Parathyroid adenoma (tissue), 2 donors: ENCODE results near the gene HADHA.

Experiments used
- H2AFZ ChIP-seq: fragments of 300-600 bp; sonication (generic); one replicate; pipeline ENCODE4 v1.7.0; 2017; ENCODE audit warnings: antibody characterized with exemption, mild to moderate bottlenecking
- H3K27ac ChIP-seq: fragments of 300-600 bp; sonication (generic); one replicate; pipeline ENCODE4 v1.7.0; 2017
- H3K27me3 ChIP-seq: fragments of 300-600 bp; sonication (generic); one replicate; pipeline ENCODE4 v1.7.0; 2017; ENCODE audit warnings: low read length; ENCODE audit not compliant: control insufficient read depth, insufficient read depth
- H3K36me3 ChIP-seq: fragments of 300-600 bp; sonication (generic); one replicate; pipeline ENCODE4 v1.7.0; 2017; ENCODE audit warnings: low read length; ENCODE audit not compliant: control insufficient read depth, insufficient read depth
- H3K4me1 ChIP-seq: fragments of 300-600 bp; sonication (generic); one replicate; pipeline ENCODE4 v1.7.0; 2017; ENCODE audit warnings: control low read depth
- H3K4me2 ChIP-seq: fragments of 300-600 bp; sonication (generic); one replicate; pipeline ENCODE4 v1.7.0; 2017; ENCODE audit warnings: low read length
- H3K4me3 ChIP-seq: fragments of 300-600 bp; sonication (generic); one replicate; pipeline ENCODE4 v1.7.0; 2017; ENCODE audit warnings: low read depth, low read length
- H3K79me2 ChIP-seq: fragments of 300-600 bp; sonication (generic); one replicate; pipeline ENCODE4 v1.7.0; 2017; ENCODE audit warnings: control low read depth
- H3K9ac ChIP-seq: fragments of 300-600 bp; sonication (generic); one replicate; pipeline ENCODE4 v1.7.0; 2017; ENCODE audit warnings: mild to moderate bottlenecking
- H3K9me3 ChIP-seq: fragments of 300-600 bp; sonication (generic); one replicate; pipeline ENCODE4 v1.7.0; 2017; ENCODE audit warnings: low read length; ENCODE audit not compliant: control insufficient read depth
- TF ChIP-seq, protein P1 (sequence below): fragments of 300-600 bp; sonication (generic); IDR thresholded peaks from one replicate; pipeline ENCODE4 v1.7.0; 2017; ENCODE audit warnings: antibody characterized with exemption, mild to moderate bottlenecking
- donor health status: primary hyperparathyroidism.

The HADHA gene

DNA sequence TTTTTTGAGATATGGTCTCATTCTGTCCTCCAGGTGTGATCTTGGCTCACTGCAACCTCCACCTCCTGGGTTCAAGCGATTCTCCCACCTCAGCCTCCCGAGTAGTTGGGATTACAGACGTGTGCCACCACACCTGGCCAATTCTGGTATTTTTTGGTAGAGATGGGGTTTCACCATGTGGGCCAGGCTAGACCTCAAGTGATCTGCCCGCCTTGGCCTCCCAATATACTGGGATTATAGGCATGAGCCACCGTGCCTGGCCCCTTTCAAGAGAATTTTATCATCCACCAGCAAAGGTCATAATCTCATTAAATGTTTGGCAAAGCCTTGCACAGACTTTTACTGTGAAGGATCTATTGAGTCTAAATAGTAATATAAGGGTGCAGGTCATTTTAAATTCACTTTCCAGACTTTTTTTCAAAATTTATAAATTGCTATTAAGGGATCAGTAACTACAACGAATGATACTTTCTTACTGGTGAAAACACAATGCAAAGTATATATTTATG lies 2.5 kb downstream of the HADHA start:
- H3K9me3 ChIP-seq = no peaks in the 10 kb centered on the region
- H3K4me1 ChIP-seq = peaks cover 27% of the 10 kb centered on the region
- H3K4me3 ChIP-seq = peak overlapping the region; percentile 91
- no peak overlapping the region for H2AFZ ChIP-seq
- H3K27ac ChIP-seq = no peak overlapping the region
- peak overlapping the region; percentile 92 for H3K4me2 ChIP-seq
- H3K27me3 ChIP-seq = no peaks in the 10 kb centered on the region
- peaks cover 52% of the 10 kb centered on the region for H3K79me2 ChIP-seq
- no peak overlapping the region for H3K9ac ChIP-seq
- H3K36me3 ChIP-seq = no peaks in the 10 kb centered on the region
- TF ChIP-seq, protein P1, sequence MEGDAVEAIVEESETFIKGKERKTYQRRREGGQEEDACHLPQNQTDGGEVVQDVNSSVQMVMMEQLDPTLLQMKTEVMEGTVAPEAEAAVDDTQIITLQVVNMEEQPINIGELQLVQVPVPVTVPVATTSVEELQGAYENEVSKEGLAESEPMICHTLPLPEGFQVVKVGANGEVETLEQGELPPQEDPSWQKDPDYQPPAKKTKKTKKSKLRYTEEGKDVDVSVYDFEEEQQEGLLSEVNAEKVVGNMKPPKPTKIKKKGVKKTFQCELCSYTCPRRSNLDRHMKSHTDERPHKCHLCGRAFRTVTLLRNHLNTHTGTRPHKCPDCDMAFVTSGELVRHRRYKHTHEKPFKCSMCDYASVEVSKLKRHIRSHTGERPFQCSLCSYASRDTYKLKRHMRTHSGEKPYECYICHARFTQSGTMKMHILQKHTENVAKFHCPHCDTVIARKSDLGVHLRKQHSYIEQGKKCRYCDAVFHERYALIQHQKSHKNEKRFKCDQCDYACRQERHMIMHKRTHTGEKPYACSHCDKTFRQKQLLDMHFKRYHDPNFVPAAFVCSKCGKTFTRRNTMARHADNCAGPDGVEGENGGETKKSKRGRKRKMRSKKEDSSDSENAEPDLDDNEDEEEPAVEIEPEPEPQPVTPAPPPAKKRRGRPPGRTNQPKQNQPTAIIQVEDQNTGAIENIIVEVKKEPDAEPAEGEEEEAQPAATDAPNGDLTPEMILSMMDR = no peak

DNA sequence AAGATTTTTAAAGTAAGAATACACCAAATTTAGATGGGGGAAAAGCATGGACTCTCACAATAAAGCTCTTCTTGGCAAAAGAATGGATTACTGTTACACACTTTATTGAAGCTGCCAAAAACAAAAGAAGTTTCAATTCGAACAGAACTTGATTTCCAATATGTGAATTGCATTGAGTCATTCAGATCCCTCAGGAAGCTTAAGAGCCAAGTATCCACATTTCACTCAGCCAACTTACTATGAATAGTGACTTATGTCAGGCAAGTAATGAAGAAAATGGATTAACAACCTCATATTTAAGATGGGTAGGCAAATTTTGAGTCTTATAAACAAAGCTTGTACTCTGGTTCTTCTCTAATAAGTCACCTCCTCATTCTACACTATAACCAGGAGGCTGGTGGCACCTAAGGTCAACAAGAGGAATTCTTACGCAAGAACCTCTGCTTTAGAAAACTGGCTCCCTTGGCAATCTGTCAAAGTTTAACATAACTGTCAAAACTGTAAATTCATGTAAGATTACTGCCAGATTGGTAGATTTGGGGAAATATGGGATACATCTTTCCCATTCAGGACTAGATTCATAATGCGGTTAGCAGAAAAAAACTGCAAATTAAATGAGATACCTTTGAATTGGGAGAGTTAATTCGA lies 6.0 kb downstream of the HADHA start:
- Histone ChIP-seq H3K36me3 (no peaks in the 10 kb centered on the region), H2AFZ (no peak overlapping the region), H3K9me3 (no peaks in the 10 kb centered on the region), H3K4me1 (peaks cover 23% of the 10 kb centered on the region), H3K9ac (no peak overlapping the region), H3K27me3 (no peaks in the 10 kb centered on the region), H3K27ac (no peak overlapping the region), H3K79me2 (peaks cover 42% of the 10 kb centered on the region), H3K4me2 (no peak overlapping the region), H3K4me3 (no peak overlapping the region)
- TF ChIP-seq, protein P1 = no peak

DNA sequence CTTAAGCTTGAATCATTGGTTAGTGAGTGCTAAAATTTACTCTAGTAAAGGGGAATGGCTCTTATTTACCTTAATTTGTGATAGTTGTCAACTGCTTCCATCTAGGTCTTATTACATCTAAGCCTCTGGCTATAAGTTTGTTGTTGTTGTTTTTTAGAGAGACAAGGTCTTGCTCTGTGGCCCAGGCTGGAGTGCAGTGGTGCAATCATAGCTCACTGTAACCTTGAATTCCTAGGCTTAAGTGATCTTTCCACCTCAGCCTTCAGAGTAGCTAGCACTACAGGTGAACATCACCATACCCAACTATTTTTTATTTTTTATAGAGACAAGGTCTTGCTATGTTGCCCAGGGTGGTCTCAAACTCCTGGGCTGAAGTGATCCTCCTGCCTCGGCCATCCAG lies 6.6 kb downstream of the HADHA start:
- Histone ChIP-seq H3K36me3 (no peaks in the 10 kb centered on the region), H3K4me1 (peaks cover 23% of the 10 kb centered on the region)

DNA sequence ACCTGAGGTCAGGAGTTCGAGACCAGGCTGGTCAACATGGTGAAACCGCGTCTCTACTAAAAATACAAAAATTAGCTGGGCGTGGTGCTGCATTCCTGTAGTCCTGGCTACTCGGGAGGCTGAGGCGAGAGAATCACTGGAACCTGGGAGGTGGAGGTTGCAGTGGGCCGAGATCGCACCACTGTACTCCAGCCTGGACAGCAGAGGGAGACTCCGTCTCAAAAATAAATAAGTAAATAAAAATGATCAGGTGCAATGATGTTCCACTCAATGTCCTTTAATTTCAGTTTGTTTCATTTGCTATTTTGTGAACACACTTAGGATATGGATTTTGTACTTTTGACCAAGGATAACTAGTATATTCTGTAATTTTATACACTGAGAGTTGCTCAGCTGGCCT lies 9.3 kb downstream of the HADHA start:
- Histone ChIP-seq H3K4me2 (no peak overlapping the region), H3K4me1 (peaks cover 9% of the 10 kb centered on the region), H2AFZ (no peak overlapping the region), H3K36me3 (no peaks in the 10 kb centered on the region), H3K9me3 (no peaks in the 10 kb centered on the region), H3K27ac (no peak overlapping the region), H3K9ac (no peak overlapping the region), H3K4me3 (no peak overlapping the region), H3K79me2 (peaks cover 31% of the 10 kb centered on the region), H3K27me3 (no peaks in the 10 kb centered on the region)
- TF ChIP-seq, protein P1 = peak; percentile 21

More for the DNA sequence above, 6.6 kb downstream of the HADHA start:
- H3K9me3 ChIP-seq = no peaks in the 10 kb centered on the region
- H3K9ac ChIP-seq = no peak overlapping the region
- H3K79me2 ChIP-seq = peaks cover 42% of the 10 kb centered on the region
- TF ChIP-seq, protein P1 = no peak
- no peak overlapping the region for H2AFZ ChIP-seq
- no peak overlapping the region for H3K27ac ChIP-seq
- H3K4me2 ChIP-seq = no peak overlapping the region
- no peaks in the 10 kb centered on the region for H3K27me3 ChIP-seq
- H3K4me3 ChIP-seq = no peak overlapping the region

DNA sequence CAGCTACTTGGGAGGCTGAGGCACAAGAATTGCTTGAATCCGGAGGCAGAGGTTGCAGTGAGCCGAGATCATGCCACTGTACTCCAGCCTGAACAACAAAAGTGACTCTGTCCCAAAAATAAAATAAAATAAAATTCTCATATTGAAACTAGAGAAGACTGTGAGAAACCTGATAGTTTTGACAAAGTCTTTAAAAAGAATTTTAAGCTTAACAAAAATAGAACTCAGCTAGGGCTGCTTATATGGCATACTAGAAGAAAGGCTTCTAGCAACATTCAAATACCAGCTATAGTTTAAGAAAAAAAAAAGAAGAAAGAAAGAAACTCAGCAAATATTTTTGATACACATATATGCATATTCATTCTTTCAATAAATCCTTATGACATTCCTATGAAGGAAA lies 13.6 kb downstream of the HADHA start:
- no peaks in the 10 kb centered on the region for H3K9me3 ChIP-seq
- TF ChIP-seq, protein P1 = no peak
- H3K9ac ChIP-seq = no peak overlapping the region
- H3K79me2 ChIP-seq = peaks cover 17% of the 10 kb centered on the region
- H3K27ac ChIP-seq = no peak overlapping the region
- peaks cover 3% of the 10 kb centered on the region for H3K36me3 ChIP-seq
- H3K4me3 ChIP-seq = no peak overlapping the region
- H3K4me2 ChIP-seq = no peak overlapping the region
- H3K4me1 ChIP-seq = no peaks in the 10 kb centered on the region
- H3K27me3 ChIP-seq = no peaks in the 10 kb centered on the region
- H2AFZ ChIP-seq = no peak overlapping the region
